Uterus (tissue), 2 donors: ENCODE results near the gene MALAT1.

Source experiments
- CTCF ChIP-seq, 4 experiments: fragments of 200-600 bp in 2 of 4; fragments of 450-650 bp in 2 of 4; sonication (generic) in 2 of 4; IDR thresholded peaks; one replicate each; pipeline ENCODE4 v1.5.1; 2016 to 2019; ENCODE audit warnings: antibody characterized with exemption in 4 of 4, mild to moderate bottlenecking in 2 of 4, moderate library complexity in 1 of 4
- POLR2A ChIP-seq, 2 donors: fragments of 450-650 bp; IDR thresholded peaks; one replicate each; pipeline ENCODE4 v1.6.1; 2016; ENCODE audit warnings: antibody characterized with exemption in 2 of 2, mild to moderate bottlenecking in 1 of 2, moderate library complexity in 1 of 2

GRCh38 chr11:65540290-65541092 lies 41.6 kb downstream of the MALAT1 start:
- TF ChIP-seq CTCF (IDR thresholded peaks at IDR 0.05) (peak; percentile 88 to 96 (median 94)), POLR2A (IDR thresholded peaks at IDR 0.05) (peak; percentile 25 to 41)
